Choroid plexus epithelial cell (primary cell): ENCODE data around the gene DIP2C.
"Not testable (repeated sequence)": the region's sequence is repeated elsewhere in the genome, so short reads cannot be mapped to it uniquely, and the experiment has no call there.

Source experiments
- DNase-seq: peaks from one replicate; pipeline ENCODE4 v3.0.0-alpha.2; 2010; ENCODE audit warnings: low read depth
- H3K4me3 ChIP-seq: 2 replicates; pipeline ENCODE4 v1.5.1; 2011; ENCODE audit warnings: low read depth, mild to moderate bottlenecking, control low read depth, low read length, moderate library complexity
- CTCF ChIP-seq: conservative IDR thresholded peaks from 2 replicates; pipeline ENCODE4 v1.5.1; 2011; ENCODE audit warnings: low read depth, mild to moderate bottlenecking, control low read depth, inconsistent platforms, low read length, moderate library complexity

Gene DIP2C

DNA sequence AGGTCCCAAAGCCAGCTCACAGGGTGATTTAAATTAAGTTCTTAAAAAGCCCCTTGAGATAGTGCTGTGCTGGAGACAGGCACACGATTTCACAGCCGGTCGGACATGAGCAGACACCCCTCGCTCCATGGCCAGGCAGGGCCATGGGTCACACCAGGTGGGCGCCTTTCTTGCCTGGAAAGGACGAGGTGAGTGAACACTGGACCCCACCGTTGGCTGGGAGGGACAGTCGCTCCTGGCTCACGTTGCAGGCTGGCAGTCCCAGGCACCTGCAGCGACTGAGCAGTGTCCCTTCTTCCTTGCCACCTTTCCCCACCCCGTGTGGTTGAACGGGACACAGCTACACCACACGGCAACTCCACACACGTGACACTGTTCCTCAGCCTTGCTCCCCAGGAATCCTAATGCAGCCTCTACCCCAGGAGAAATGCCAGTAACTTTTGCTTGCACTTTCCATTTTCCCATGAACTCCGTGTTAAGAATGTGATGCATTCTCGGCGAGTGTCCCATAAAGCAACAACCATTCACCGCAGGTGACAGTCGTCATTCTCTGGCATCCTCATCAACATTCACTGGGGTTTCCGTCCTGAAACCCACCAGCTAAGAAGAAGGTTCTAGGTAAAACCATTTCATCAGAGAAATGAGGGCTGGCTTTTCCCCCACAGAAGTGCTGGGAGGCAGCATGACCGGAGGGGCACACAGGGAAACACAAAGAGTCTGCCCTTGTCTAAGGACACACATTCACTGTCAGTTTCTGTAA is 336.8 kb downstream of the DIP2C start:
- no peak for DNase-seq
- no peak overlapping the region for H3K4me3 ChIP-seq
- TF ChIP-seq CTCF: no peak

- DNase-seq: no peak
- H3K4me3 ChIP-seq: no peak overlapping the region
- TF ChIP-seq CTCF: no peak
Observed at GRCh38 chr10:351770-352334, 337.6 kb downstream of the DIP2C start.

GRCh38 chr10:350981-351501 is 338.4 kb downstream of the DIP2C start:
- DNase-seq: no peak
- no peak for TF ChIP-seq CTCF

GRCh38 chr10:349081-349480 is 340.4 kb downstream of the DIP2C start:
- DNase-seq: no peak
- TF ChIP-seq CTCF: no peak

More at GRCh38 chr10:350981-351501, 338.4 kb downstream of the DIP2C start:
- no peak overlapping the region for H3K4me3 ChIP-seq

DNA sequence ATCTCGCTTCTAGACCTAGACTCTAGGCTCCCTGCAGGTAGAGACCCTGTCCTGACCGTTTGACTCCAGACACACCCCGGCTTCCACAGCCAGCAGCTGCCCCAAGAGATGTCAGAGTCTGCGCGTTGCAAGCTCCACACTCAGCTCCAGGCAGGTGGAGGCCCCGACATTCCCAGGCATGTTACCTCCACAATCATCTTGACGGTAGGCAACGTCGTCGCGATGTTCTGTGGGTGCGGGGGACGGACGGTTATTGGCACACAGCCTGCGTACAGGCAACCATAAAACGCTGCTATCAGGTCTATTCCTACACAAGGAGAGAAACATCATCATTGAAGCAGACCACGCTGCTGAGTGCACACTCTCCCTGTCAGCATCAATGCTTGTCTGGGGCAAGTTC is 341.0 kb downstream of the DIP2C start:
- H3K4me3 ChIP-seq: no peak overlapping the region
- no peak for TF ChIP-seq CTCF
- DNase-seq: no peak

More at GRCh38 chr10:349081-349480, 340.4 kb downstream of the DIP2C start:
- no peak overlapping the region for H3K4me3 ChIP-seq

DNA sequence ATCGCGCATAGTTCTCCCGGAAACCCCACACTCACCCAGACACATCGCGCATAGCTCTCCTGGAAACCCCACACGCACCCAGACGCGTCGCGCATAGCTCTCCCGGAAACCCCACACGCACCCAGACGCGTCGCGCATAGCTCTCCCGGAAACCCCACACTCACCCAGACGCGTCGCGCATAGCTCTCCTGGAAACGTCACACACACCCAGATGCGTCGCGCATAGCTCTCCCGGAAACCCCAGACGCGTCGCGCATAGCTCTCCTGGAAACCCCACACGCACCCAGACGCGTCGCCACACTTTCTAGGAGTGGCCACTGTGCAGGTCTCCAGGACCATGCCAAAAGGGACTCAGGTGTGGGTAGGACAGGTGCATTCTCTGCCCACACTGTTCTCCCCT is 341.7 kb downstream of the DIP2C start:
- H3K4me3 ChIP-seq, DNase-seq: not testable (repeated sequence)

- not testable (repeated sequence) for DNase-seq, H3K4me3 ChIP-seq
Observed at GRCh38 chr10:347190-347589, 342.3 kb downstream of the DIP2C start.
